Right atrium auricular region (tissue), 2 donors: ENCODE data around the gene SECISBP2. TPM values are rescaled to one million over a fixed set of nuclear protein-coding genes. Genes with fewer than 3 reads are reported as not detected.

Experiments used
- DNase-seq: peaks from one replicate; pipeline ENCODE4 v3.0.0-alpha.2; 2019; ENCODE audit warnings: low spot score
- H3K27ac ChIP-seq, 2 donors: fragments of 200-600 bp; sonication (generic); 1 replicate in 1 of 2; 2 replicates in 1 of 2; pipeline ENCODE4 v1.5.1; 2016 to 2019
- H3K27me3 ChIP-seq, 2 donors: fragments of 200-600 bp; sonication (generic); one replicate each; pipeline versions ENCODE4 v1.5.1 to v1.6.0; 2017 to 2019
- H3K36me3 ChIP-seq: fragments of 200-600 bp; sonication (generic); one replicate; pipeline ENCODE4 v1.5.1; 2016
- H3K4me1 ChIP-seq, 2 donors: fragments of 200-600 bp; sonication (generic); one replicate each; pipeline versions ENCODE4 v1.5.1 to v1.6.0; 2017 to 2019
- H3K4me3 ChIP-seq, 2 donors: fragments of 200-600 bp; sonication (generic); 1 replicate in 1 of 2; 2 replicates in 1 of 2; pipeline ENCODE4 v1.5.1; 2017 to 2019; ENCODE audit warnings: mild to moderate bottlenecking in 1 of 2, moderate library complexity in 1 of 2
- H3K9me3 ChIP-seq, 2 donors: fragments of 200-600 bp; sonication (generic); one replicate each; pipeline ENCODE4 v1.5.1; 2019
- CTCF ChIP-seq, 2 donors: fragments of 200-600 bp; sonication (generic); IDR thresholded peaks; one replicate each; pipeline ENCODE4 v1.5.1; 2019; ENCODE audit warnings: antibody characterized with exemption in 2 of 2
- total RNA-seq, 2 donors: library from RNA; depleted of rRNA; stranded (reverse); fragments of >200 nt; gene quantifications; one replicate each; pipeline ENCODE4 v1.1.0, GENCODE V29; 2016

The SECISBP2 gene
- total RNA-seq, 2 donors from 2014 or later: 15.0 to 19.9 TPM

GRCh38 chr9:89358376-89358916, 40.1 kb downstream of the SECISBP2 start:
- no peak for TF ChIP-seq CTCF (IDR thresholded peaks at IDR 0.05)

GRCh38 chr9:89358985-89359384, 40.7 kb downstream of the SECISBP2 start:
- H3K36me3 ChIP-seq: peaks cover 84% of the 10 kb centered on the region
- no peaks in the 10 kb centered on the region for H3K9me3 ChIP-seq
- peaks cover 0 to 28% of the 10 kb centered on the region in 2 donors for H3K4me1 ChIP-seq
- H3K27me3 ChIP-seq: no peaks in the 10 kb centered on the region
- no peak for DNase-seq
- H3K4me3 ChIP-seq: no peak overlapping the region
- no peak overlapping the region for H3K27ac ChIP-seq
- TF ChIP-seq CTCF (IDR thresholded peaks at IDR 0.05): no peak

More at GRCh38 chr9:89358376-89358916, 40.1 kb downstream of the SECISBP2 start:
- Histone ChIP-seq H3K4me3 (no peak overlapping the region), H3K27me3 (no peaks in the 10 kb centered on the region), H3K4me1 (peaks cover 0 to 33% of the 10 kb centered on the region in 2 donors), H3K27ac (no peak overlapping the region), H3K9me3 (no peaks in the 10 kb centered on the region), H3K36me3 (peaks cover 85% of the 10 kb centered on the region)
- no peak for DNase-seq

GRCh38 chr9:89359751-89360261, 41.5 kb downstream of the SECISBP2 start:
- no peaks in the 10 kb centered on the region for H3K9me3 ChIP-seq
- H3K4me3 ChIP-seq: no peak overlapping the region
- no peak for TF ChIP-seq CTCF (IDR thresholded peaks at IDR 0.05)
- no peaks in the 10 kb centered on the region for H3K27me3 ChIP-seq
- H3K4me1 ChIP-seq: peaks cover 0 to 22% of the 10 kb centered on the region in 2 donors
- no peak overlapping the region for H3K27ac ChIP-seq
- DNase-seq: no peak
- peaks cover 76% of the 10 kb centered on the region for H3K36me3 ChIP-seq

GRCh38 chr9:89360465-89360864, 42.2 kb downstream of the SECISBP2 start:
- peaks cover 0 to 22% of the 10 kb centered on the region in 2 donors for H3K4me1 ChIP-seq
- H3K27ac ChIP-seq: no peak overlapping the region
- no peaks in the 10 kb centered on the region for H3K9me3 ChIP-seq
- no peak for TF ChIP-seq CTCF (IDR thresholded peaks at IDR 0.05)
- no peak for DNase-seq
- no peaks in the 10 kb centered on the region for H3K27me3 ChIP-seq
- H3K4me3 ChIP-seq: no peak overlapping the region
- peaks cover 71% of the 10 kb centered on the region for H3K36me3 ChIP-seq

GRCh38 chr9:89361031-89361430, 42.7 kb downstream of the SECISBP2 start:
- TF ChIP-seq CTCF (IDR thresholded peaks at IDR 0.05): no peak
- Histone ChIP-seq H3K4me3 (no peak overlapping the region), H3K9me3 (no peaks in the 10 kb centered on the region), H3K36me3 (peaks cover 66% of the 10 kb centered on the region), H3K27me3 (no peaks in the 10 kb centered on the region), H3K27ac (no peak overlapping the region), H3K4me1 (peaks cover 0 to 22% of the 10 kb centered on the region in 2 donors)
- no peak for DNase-seq
